SW 1271 (cell line): Measurements from ENCODE around the gene MAN1A1.

Source experiments
- DNase-seq, 2 experiments: peaks; one replicate each; lab custom pipeline; 2025; lab: John Stamatoyannopoulos, UW

MAN1A1 gene

DNA sequence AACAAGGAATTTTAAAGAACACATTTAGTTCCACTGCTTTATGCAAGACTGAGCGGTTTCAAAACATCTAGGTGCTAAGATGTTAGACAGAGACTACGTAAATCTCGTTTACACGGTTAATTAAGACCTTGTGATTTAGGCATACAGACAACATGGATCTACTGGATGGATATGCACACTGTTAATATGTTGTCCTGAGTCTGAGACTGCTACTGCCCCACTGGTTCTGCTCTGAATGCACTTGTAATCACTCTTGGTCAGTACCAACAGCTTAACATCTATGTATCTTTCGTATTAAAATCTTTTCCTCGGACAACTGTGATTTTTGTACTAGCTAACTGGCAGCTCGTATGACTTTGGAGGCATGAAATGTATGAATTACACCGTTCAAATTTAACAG, 3.1 kb downstream of the MAN1A1 start:
- no peak for DNase-seq

DNA sequence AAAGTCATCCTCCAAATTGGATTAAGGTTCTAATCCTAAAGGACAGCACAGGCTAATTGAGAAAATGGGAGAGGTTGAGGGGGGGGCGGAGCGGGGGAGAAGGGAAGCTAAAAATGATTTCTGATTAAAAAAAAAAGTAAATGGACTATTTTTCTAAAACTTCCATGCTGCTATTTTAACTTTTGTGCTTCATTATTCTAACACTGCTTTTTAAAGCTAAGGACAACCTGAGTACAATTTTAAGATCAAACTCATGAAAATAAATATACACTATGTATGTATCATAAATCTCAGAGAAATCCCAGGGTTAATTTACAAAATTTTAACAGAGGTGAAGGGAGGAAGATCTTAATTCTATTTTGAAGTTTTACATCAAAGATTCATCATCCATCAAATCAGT, 4.4 kb downstream of the MAN1A1 start:
- no peak for DNase-seq

DNA sequence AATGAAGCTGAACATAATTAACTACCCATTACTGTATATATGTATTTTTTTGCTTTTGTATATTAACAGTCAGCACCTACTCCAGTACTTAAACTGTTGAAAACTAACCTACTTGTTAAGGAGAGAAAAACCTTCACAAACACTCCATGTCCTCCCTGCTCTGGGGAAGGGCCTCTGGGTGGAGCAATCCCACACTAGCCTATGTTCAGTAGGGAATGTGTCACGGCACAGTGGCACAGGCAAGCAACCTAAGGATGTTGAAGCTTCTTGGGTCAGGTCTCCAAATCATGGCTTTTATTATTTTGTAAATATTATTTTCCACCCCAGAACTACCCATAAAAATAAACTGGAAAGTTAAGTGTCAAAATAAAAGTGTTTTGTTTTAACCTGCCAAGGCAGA, 5.3 kb downstream of the MAN1A1 start:
- DNase-seq = no peak

DNA sequence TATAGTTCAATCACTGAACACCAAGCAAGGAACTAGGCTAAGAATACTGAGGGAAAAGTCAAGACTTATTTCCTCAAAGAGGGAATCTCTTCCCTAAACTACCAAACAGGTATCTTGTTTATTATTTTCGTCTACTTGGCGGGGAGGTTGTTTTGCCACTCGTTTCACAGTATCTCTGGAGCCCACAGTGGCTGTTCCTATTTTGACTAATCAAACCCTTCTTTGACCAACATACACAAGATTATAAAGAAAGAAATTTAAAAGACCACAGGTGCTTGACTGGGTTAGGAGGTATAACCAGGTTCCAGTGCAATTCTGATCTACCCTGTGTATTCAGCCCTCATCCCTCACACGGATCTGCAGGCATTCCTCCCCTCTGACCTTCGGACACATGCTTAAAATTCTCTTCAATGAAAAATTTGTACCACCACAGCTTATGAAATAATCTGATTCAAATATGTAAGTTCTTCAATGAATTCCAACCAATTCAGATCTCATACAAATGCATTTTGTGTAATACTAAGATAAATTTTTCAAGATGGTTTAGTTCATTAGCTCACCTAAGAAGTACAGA, 5.9 kb downstream of the MAN1A1 start:
- no peak for DNase-seq

DNA sequence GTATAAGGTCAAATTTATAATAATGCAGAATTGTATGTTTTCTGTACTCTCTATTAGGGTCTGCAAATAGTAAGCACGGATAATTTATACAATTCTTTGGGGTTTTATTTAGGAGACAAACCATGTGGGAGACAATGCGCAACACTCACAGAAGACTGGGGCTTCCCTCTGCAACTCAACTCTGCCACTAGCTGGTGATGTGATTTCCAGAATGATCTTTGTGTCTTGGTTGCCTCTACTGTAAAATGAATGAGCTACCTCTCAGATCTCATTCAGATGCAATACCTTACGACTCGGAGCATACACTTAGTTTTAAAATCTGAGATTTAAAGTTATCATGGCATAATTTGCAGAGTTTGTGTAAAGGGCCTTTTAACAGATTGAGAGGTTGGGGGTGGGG, 6.4 kb downstream of the MAN1A1 start:
- no peak for DNase-seq

DNA sequence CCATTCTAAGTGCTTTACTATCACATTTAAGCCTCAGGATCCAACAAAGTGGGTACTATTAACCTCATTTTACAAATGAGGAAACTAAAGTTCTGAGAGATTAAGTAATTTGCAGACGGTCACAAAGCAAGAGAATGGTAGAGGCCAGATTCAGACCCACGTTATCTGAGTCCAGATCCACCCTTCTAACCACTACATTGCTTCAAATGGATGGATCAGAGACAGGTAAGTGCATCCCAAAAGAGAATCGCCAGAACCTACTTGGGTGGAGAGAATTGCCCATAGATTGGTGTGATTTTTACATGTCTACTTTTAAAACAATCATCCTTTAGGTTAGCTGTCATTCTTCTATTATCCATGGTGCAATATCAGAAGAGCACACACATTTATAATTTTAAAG, 7.1 kb downstream of the MAN1A1 start:
- DNase-seq = no peak

DNA sequence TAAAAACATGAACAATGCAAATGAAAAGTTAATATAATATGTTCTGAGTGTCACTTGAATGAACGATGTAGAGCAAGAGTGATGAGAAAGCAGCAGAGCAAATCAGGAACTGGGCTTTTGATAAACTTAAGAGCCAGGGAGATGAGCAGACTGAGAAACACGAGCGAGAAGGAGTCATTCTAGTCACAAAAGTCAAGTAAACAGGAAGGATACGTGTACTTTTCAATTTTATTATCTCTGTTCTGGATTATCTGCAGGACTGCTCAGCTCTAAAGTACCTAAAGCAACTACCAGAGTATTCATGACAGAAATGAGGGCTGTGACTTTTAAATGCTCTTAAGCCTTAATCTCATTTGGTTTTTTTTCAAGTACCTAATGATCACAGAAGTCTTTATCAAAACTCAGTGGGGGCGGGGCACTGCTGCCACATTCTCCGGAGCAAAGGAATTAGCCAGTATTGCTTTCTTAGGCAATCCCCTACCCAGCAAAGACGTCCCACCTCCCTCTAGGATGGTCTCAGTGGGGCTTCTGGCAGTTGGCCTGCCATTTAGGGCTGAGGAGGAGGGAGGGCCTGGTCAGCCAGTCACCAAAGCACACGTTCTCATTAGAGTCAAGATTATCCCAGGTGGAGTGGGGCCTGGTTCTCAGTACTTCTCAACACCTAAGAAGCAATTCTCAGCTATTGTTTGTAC, 8.6 kb downstream of the MAN1A1 start:
- no peak for DNase-seq

DNA sequence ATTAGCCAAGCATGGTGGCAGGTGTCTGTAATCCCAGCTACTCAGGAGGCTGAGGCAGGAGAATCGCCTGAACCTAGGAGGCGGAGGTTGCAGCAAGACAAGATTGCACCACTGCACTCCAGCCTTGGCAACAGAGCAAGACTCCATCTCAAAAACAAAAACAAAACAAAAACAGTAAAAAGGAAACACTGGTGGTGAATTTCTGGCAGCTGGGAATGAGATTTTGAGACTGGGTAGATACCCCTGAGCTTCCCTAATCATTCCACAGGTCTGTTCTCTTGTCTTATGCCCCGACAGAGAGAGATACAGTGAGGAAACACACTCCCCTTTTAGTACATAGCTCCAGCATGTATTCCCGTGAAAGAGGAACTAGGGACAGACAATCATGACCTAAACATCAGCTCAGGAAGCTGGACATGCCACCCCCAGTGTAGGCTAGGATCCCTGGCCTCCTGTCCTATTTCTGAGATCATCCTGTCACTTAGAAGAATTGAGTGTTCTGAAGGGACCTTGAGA, 9.6 kb downstream of the MAN1A1 start:
- no peak for DNase-seq

DNA sequence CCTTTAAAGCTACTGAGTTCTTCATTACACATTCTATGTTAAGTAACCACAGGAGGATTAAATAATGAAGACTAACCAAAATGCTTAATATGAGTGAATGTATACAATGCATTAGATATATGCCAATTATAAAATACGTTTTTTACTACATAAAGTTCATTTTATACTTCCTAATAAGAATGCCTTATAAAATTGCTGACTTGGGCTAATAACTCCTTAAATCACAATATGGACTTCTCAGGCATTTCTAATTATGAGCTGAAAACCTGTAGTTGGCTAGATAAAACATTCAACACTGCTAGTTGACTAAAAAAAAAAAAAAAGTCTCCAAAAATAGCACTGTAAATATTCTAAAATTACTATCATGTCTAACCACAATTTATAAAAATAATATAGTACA, 11.8 kb downstream of the MAN1A1 start:
- no peak for DNase-seq

DNA sequence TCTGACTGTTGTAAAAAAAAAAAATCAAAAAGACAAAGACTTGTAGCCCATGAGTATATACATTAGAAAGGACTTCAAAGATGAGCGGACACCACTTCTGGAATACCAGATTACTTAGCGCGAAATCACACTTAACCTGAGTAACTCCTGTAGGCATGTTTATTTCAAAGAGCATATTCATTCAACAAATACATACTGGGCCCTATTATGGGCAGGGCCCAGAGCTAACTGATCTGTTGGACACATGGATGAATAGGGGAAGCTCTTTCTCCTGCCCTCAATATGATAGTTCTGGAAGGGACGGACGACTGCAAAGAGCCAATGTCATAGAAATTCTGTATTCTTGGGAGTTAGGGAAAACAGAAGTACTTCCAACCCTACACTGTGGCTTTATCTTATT, 12.3 kb downstream of the MAN1A1 start:
- DNase-seq = no peak

DNA sequence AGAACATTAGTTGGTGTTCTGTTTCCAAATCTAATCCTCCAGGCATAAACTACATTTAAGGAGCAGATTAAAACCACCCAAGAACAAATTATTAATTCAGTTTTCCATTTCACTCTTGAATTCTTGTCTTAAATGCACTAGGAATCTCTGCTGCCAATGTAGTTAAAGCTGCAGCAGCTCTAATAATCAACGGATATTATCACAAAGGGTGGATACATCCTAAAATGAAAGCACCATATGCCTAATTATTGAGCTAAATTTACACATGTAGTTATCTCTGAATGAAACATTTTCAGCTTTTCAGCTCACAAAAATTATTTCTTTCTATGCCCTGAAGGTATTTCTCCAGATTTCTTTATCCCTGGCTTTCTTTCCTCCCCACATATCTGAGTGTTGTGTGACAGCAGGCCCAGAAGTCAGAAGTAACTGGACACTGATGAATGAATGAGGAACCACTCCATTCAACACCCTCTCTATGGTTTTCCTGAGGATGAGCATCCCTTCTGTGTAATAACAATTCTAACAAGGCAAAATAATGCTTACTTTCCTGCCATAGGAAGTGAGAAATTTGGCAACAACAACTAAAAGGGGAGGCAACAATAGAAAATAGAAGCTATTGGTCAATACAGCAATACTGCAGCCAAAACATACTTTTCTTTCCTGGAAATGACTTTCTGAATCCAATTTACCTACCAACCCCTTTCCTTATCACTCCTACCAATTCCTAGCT, 14.9 kb downstream of the MAN1A1 start:
- no peak for DNase-seq

DNA sequence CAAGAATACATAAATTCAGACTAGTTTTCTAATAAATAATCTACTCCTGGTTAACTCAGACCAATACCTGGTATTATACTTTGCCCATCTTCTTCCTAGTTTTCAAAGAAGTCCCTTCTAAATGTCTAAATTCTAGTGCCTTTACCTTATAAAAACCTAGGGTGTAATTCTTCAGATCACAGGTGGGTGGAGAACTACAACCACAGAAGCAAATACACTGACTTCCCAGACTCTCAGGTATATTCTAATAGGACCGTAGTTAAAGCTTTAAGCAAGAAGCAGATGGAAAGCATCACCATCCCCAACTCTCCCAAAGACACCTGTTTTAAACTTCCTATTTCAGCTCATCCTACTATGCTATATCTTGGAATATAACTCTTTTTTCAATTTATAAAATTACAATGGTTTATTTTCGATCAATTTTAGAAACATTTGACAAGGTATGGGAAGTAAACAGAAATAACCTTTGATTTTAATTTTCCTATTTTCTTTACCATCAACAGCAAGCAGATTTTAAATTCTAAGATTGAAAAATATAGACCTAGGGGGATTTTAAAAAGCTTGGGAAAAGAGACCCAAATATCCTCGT, 15.8 kb downstream of the MAN1A1 start:
- DNase-seq = peak in 1 of 2 experiments; percentile 12

DNA sequence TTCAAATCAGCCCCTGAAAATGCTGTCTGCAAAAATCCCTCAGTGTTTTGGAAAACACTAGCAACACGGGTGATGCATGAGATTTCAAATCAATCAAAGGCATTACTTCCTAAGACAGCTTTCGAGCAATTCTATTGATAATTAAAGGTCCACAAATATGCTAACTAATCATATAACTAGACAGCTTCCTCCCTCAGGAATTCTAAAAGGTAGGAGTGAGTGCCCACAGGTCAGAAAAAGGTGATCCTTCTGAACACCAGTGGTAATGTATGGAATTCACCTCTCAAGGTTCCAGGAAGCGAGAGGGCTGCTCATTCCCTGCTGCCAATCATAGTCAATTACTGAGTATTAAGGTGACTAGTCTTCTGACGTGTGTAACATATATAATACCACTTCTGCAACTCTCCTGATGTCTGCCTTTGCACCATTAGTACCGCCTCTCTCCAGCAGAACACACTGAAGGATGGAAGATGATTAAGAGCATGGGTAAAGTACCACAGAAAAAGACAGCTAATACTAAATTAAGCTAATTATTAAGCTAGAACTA, 16.4 kb downstream of the MAN1A1 start:
- DNase-seq = no peak

DNA sequence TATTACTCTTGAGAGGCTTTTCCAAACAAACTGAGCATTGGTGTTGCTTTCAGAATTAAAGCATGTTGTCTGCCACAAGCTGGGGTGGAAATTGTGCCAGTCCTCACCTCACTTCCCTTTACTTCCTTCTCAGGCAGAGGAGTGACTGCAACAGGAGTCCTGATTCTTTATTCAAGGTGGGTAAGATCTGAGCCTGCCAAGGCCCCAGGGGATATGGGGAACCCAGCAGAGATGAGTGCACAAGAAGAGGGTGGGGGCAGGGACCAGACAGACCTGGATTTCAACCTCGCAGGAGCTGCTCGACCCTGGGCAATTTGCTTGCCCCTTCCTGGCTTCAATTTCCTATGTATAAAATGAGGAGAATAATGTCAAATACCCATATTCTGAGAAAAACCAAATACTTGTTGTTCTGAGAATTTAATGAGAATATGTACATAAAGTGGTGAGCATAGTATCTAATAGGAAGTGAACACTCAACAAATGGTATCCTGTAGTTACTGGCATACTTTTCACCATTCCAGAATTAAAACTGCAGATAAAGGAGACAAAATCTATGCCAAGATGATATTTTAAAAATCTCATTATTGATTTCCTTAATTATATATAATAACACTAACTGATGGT, 17.8 kb downstream of the MAN1A1 start:
- DNase-seq = no peak

DNA sequence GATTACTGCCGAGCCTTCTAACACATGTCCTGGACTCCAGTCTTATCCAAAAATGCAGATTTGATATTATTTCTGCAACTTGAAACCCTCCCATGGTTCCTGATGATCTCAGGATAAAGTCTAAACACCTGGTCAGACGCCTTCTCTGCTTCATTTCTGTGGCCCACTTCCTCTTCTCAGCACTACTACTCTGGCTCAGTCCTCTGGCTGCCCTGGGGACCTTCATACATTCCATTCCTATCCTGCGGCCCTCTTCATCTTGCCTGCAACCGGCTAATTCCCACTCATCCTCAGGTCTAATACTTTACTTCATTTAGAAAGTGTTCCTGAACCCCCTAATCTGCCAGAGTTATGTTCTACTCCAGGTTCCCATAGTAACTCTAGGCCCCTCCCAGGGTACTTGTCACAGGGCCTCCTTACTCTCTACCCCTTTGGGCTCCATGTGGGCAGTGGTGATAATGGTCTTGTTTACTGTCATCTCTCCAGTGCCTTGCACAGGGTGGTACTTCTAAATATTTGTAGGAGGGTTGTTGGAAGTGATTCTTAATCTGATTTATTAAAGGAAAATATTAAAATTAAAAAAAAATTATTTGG, 18.9 kb downstream of the MAN1A1 start:
- no peak for DNase-seq

DNA sequence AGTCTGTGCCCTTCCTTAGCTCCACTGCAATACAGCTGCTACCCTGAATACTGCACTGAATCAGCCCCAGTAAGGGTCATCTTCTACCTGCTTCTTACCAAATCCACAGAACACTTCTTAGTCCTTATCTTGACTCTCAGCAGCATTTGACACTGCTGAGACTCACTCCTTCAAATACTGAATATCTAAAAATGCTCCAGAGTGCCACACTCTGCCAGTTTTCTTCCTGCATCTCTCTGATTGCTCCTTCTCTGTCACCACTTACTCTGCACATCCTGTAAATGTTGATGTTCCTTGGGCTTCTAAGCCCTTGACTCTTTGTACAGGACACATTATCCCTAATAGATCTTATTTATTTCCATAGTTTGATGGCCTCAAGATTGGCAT, 19.8 kb downstream of the MAN1A1 start:
- DNase-seq = no peak

DNA sequence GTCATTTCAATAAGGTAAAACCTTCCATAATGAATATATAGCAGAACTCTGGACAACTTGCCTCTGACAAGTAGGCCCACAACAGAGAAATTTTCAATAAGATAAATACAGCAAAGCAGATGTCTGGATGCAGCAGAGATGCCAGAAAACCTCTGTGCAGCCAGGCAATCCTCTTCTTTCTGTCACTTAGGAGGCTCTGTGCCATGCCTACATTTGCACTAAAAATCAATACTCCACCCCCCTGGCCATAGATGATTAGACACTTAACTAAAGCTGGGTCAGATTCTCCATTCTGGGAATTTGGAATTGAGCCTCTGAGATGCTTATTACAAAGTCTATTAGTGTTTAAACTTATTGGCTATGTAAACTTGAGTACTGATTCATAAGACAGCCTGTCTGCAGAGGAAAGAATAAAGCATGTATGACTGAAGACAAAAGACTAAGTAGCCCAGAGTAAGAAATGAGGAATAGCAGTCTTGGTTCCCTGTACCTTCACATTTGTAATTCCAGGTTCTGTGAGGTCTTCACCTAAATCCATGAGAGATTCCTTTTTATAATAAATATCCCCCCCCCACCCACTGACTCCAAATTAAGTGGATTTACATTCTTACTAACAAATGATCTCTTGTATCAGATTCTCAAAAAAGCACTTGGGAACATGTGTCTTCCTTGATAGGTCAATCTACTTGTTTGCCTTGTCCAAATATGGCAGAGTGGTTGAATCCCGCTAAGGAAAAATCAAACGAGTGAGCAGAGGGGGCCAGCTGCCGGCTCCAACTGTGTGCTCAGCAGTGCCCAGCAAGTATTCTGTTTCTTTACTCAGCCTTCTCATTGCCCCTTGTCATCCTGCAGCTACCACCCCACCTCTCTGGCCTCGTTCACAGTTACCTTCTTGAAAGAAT, 20.4 kb downstream of the MAN1A1 start:
- no peak for DNase-seq

DNA sequence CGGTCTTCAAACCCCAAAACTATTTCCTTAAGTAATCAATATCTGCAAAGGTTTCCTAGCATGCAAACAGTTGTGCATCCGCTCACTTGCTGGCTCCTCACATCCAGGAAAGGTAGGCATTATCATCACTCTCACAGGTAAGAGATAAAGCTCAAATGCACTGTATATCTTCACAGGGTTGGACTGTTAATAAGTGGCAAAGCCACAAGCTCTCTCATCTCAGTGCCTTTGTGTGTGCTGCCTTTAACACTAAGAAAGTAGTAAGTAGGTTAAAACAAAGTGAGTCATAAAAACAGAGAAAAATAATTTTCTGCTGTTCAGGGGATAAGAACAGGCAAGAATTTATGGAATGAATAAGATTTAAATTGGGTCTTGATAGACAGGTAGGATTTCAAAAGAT, 21.3 kb downstream of the MAN1A1 start:
- no peak for DNase-seq

DNA sequence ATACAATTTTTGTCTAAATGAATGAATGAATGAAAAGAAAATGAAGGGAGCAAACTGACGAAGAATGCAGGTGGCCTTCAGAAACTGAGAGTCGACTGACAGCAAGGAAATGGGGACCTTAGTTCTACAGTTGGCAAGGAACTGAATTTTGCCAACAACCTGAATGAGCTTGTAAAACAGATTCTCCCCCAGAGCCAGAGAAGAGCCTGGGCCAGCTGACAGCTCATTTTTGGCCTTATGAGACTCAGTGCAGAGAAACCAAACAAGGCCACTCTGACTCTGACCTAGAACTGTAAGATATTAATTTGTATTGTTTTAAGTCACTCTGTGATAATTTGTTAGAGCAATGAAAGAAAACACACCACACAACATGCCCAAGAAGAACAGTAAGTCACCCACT, 21.8 kb downstream of the MAN1A1 start:
- DNase-seq = no peak

DNA sequence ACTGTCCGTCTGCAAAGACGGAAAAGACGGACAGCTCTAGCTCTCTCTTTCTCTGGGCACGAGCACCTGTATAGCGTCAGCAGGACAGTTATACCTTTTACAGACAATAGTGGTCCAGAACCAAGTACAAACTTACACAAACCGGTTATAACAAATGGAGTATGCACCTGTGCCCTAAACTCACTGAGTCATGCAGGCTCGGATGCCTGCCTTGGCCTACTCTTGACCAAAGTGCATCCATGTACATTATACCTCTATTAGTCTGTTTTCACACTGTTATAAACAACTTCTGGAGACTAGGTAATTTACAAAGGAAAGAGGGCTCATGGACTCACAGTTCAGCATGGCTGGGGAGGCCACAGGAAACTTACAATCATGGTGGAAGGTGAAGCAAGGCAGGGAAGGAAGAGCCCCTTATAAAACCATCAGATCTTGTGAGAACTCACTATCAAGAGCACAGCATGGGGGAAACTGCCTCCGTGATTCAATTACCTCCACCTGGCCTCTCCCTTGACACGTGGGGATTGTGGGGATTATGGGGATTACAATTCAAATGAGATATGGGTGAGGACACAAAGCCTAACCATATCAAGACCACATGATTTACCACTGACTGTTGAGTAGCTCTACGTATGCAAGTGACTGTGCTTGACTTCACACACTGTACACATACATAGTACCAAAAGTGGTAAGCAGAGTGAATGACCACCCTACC, 23.1 kb downstream of the MAN1A1 start:
- DNase-seq = no peak
